ENCODE results near the gene RHCE.

GRCh38 chr1:25349606-25350005, 71.0 kb downstream of the RHCE start:
- TF ChIP-seq CTCF (IDR thresholded peaks at IDR 0.05) (no peak), POLR2AphosphoS5 (IDR thresholded peaks at IDR 0.05) (no peak)
